ENCODE measurements around the gene EPHB6. TPM values are rescaled to one million over a fixed set of nuclear protein-coding genes. Genes with fewer than 3 reads are reported as not detected.
A peak's percentile ranks its signal among the peaks of the same experiment; 100 is the strongest.

The EPHB6 gene, protein sequence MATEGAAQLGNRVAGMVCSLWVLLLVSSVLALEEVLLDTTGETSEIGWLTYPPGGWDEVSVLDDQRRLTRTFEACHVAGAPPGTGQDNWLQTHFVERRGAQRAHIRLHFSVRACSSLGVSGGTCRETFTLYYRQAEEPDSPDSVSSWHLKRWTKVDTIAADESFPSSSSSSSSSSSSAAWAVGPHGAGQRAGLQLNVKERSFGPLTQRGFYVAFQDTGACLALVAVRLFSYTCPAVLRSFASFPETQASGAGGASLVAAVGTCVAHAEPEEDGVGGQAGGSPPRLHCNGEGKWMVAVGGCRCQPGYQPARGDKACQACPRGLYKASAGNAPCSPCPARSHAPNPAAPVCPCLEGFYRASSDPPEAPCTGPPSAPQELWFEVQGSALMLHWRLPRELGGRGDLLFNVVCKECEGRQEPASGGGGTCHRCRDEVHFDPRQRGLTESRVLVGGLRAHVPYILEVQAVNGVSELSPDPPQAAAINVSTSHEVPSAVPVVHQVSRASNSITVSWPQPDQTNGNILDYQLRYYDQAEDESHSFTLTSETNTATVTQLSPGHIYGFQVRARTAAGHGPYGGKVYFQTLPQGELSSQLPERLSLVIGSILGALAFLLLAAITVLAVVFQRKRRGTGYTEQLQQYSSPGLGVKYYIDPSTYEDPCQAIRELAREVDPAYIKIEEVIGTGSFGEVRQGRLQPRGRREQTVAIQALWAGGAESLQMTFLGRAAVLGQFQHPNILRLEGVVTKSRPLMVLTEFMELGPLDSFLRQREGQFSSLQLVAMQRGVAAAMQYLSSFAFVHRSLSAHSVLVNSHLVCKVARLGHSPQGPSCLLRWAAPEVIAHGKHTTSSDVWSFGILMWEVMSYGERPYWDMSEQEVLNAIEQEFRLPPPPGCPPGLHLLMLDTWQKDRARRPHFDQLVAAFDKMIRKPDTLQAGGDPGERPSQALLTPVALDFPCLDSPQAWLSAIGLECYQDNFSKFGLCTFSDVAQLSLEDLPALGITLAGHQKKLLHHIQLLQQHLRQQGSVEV
- polyA plus RNA-seq = 37.6 TPM

DNA sequence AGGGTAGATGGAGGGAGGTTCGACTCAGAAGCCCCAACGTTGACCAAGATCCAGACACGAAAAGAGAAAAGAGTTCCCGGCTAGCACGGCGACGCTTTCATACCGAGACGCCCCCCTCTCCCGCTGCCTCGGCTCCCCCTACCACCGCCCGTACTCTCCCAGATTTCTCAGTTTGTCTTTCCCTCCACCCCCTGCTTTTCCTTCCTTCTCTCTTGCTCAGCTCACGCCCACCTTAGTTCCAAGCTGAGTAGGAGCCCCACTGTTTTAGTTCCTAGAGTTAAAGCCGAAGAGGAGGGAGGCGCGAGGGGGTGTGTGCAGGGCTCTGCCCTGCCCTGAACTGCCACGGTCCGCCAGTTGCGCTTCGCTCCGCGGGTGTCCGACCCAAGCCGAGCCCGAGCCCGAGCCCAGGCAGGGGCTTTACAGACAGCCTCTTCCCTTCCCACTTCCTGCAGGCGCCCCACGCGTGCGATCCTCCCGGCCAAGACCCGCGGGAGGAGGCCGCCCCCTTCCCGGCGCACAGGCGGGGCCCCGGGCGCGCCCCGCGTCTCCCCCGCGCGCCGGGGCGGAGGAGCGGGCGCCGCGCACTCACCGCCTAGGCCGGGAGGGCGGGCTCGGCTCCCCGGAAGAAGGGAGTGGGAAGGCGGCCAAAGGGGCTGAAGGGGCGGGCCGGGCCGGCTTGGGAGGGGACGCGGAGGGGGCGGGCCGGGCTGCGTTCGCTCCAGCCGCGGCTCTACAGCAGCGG, at the start of gene EPHB6:
EPHB6 (plus strand) TSS at position 705 of the 742 bp plus-strand sequence. CDS start 8,152 bp downstream, outside the sequence.
- peak within 1 kb of the TSS; percentile 91 to 100 (median 99) for H3K4me3 Mint-ChIP-seq
- no peaks in the 10 kb centered on the region for H3K9me3 Mint-ChIP-seq
- peaks cover 1% of the 10 kb centered on the region for H3K27me3 Mint-ChIP-seq

DNA sequence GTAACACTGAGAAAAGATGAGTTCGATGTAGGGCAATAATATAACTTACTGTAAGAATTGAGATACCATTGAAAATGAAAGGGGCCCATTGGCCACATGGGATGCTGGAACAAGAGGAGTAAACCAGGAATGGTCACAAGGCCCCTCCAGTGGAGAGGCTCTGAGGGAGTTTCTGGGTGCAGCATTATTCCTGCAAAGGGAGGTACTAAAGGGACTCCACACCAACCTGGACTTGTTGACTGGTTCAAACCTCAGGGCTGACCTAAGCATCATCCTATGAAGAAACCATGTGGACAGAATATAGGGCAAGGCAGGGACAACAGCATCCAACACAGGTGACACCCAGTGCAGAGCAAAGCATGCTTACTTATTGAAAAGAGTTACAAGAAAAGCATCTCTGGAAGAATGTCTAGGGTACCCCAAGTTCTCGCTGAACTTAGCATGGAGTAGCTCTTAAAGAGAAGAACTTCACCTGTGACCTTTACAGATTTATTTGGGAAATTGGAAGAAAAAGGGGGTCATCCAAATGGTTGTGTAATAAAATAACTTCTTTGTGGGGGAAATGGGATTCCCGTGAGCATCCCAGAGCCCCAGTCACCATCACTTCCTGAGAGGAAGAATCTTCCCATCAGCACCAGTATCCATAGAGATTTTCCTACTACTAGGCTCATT, 49.4 kb upstream of the EPHB6 start:
- Mint-ChIP-seq H3K36me3 (peaks cover 16% of the 10 kb centered on the region), H3K27me3 (peaks cover 3% of the 10 kb centered on the region), H3K9me3 (peaks cover 0 to 2% (median 0%) of the 10 kb centered on the region in 3 donors)

More for the DNA sequence above, at the start of gene EPHB6:
- peaks cover 11 to 26% (median 17%) of the 10 kb centered on the region in 3 donors for H3K4me1 Mint-ChIP-seq
- H3K36me3 Mint-ChIP-seq = peaks cover 3% of the 10 kb centered on the region
- H3K27ac Mint-ChIP-seq = peak within 1 kb of the TSS; percentile 76 to 97 (median 96)

DNA sequence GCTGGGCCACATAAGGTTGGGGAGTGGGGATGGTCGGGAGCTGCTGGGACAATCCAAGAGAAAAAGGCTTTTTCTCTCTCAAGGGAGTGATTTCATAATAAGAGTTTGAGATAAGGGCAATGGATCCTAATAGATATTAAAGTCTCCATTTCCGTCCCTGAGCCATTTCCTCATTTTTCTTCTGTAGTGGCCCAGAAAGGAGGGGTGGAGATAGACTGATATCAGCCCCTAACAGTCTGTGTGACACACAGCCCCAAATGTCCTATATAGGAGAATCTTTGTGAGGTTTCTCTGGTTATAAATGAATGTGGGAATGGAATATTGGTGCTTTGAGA, 48.9 kb upstream of the EPHB6 start:
- Mint-ChIP-seq H3K4me1 (peaks cover 70 to 89% (median 79%) of the 10 kb centered on the region in 3 donors), H3K36me3 (peaks cover 11% of the 10 kb centered on the region), H3K27ac (peak overlapping the region; percentile 97 to 100 (median 97)), H3K9me3 (peaks cover 0 to 2% (median 0%) of the 10 kb centered on the region in 3 donors), H3K4me3 (peak overlapping the region in 2 of 4 donors; percentile 25 to 81), H3K27me3 (peaks cover 3% of the 10 kb centered on the region)

More for the DNA sequence above, 49.4 kb upstream of the EPHB6 start:
- Mint-ChIP-seq H3K4me1 (peaks cover 71 to 91% (median 75%) of the 10 kb centered on the region in 3 donors), H3K4me3 (peak overlapping the region in 2 of 4 donors; percentile 25 to 81), H3K27ac (peak overlapping the region; percentile 97 to 100 (median 97))

DNA sequence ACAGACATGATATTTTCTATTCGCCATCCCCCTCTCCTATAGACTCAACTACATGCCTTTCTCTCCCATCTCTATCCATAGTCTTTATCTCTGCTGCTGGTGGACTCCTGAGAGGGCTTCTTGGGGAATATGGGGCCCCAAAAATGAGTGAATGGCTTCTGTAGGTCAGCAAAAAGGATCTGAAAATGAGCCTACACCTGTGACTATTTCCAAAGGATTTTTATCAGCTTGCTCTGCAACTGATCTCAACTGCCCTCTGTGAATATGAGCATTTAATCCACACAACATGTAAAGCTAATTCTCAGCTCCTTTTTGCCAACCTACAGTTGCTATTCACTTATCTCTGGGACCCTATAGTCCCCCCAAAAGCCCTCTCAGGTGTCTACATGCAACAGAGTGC, 47.9 kb upstream of the EPHB6 start:
- H3K36me3 Mint-ChIP-seq = peaks cover 7% of the 10 kb centered on the region
- peaks cover 77 to 91% (median 87%) of the 10 kb centered on the region in 3 donors for H3K4me1 Mint-ChIP-seq
- H3K9me3 Mint-ChIP-seq = peaks cover 0 to 2% (median 0%) of the 10 kb centered on the region in 3 donors
- H3K27me3 Mint-ChIP-seq = peaks cover 3% of the 10 kb centered on the region
- peak overlapping the region; percentile 97 to 100 (median 97) for H3K27ac Mint-ChIP-seq
- H3K4me3 Mint-ChIP-seq = peak overlapping the region in 3 of 4 donors; percentile 28 to 81 (median 35)

DNA sequence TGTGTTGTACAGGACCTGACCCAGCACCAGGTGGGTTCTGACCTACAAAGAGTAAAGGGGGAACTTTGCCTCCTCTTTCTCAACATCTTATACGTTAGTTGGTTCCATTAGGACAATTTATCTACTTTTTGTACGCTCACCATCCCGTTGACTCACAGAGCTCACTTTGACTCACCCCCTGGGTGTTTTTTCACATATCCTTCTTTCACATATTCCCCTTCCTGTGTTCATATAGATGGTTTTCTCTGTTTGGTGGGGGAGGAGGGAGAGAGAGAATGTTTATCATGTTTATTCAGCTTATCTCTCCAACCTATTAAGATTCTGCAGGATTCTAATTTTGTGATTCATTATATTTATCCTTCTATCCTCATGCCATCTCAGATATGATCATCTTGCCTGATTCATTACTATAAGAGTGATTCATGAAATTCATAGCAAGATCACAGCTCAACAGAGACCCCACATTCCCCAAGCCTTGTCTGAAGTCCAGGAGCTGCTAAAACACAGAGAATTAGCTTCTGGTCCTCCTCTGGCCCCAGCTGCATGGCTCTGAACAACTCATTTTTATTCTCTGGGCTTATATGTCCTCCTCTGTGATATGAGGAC, 46.9 kb upstream of the EPHB6 start:
- H3K9me3 Mint-ChIP-seq = peaks cover 0 to 2% (median 0%) of the 10 kb centered on the region in 3 donors
- peak overlapping the region; percentile 97 to 100 (median 97) for H3K27ac Mint-ChIP-seq
- peaks cover 3% of the 10 kb centered on the region for H3K27me3 Mint-ChIP-seq
- H3K4me1 Mint-ChIP-seq = peaks cover 80 to 93% (median 92%) of the 10 kb centered on the region in 3 donors
- peak overlapping the region in 3 of 4 donors; percentile 81 to 90 (median 81) for H3K4me3 Mint-ChIP-seq
- H3K36me3 Mint-ChIP-seq = peaks cover 6% of the 10 kb centered on the region

DNA sequence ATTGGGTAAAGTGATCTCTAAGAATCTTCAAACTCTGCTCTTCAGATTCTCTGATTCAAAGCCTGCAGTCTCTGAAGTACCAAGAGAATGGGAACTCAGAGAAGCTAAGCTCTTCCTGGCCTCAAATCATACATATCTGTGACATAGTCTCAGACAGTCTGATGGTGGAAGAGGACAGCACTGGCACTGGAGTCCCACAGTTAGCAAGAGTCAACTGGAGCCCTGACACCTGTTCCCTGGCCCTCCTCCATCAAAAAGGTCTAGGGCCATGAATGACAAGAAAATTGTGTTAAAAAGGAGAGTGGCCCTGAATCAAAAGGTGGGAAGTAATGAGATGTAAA, 46.4 kb upstream of the EPHB6 start:
- H3K4me1 Mint-ChIP-seq = peaks cover 82 to 93% (median 90%) of the 10 kb centered on the region in 3 donors
- H3K9me3 Mint-ChIP-seq = peaks cover 0 to 2% (median 0%) of the 10 kb centered on the region in 3 donors
- peaks cover 3% of the 10 kb centered on the region for H3K27me3 Mint-ChIP-seq
- H3K27ac Mint-ChIP-seq = peak overlapping the region; percentile 97 to 100 (median 97)
- peaks cover 4% of the 10 kb centered on the region for H3K36me3 Mint-ChIP-seq
- H3K4me3 Mint-ChIP-seq = peak overlapping the region in 3 of 4 donors; percentile 81 to 90 (median 81)

DNA sequence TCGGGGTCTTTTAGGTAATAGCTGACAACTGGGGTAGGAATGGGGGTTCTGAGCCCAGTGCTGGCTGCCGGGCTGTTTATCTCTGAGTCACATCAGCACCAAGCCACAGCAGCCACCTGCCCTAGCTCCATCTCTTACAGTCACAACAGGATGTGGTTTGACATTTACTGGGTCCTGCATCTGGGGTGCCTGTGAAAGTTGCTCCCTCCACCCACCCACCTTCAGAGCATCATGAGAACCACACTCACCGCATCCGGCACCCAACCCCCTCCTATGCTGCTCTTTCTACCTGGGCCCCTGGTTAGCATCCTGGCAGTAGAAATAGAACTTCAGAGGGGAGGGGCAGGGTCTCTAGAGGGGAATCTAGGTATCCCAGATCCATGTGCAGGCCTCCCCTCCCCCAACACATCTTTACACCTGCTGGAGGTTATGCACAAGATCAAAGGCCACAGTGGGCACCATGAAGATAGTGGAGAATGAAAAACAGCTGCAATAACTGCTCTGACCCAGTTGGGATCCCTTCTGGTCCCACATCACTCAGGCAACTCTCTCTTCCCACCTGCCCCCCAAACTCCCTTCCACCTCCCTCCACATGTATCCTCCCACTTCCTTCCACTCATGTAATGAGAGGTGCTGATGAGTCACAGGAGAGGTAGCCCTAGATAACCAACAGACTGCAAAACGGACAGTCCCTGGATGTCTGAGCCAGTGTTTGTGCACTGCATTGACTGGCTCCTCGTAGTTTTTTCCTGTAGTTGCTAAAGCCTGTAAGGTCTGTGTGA, 45.9 kb upstream of the EPHB6 start:
- H3K4me3 Mint-ChIP-seq = peak overlapping the region; percentile 59 to 90 (median 81)
- H3K36me3 Mint-ChIP-seq = peaks cover 3% of the 10 kb centered on the region
- peaks cover 85 to 92% (median 91%) of the 10 kb centered on the region in 3 donors for H3K4me1 Mint-ChIP-seq
- peaks cover 3% of the 10 kb centered on the region for H3K27me3 Mint-ChIP-seq
- peaks cover 0 to 2% (median 0%) of the 10 kb centered on the region in 3 donors for H3K9me3 Mint-ChIP-seq
- H3K27ac Mint-ChIP-seq = peak overlapping the region; percentile 97 to 100 (median 97)

DNA sequence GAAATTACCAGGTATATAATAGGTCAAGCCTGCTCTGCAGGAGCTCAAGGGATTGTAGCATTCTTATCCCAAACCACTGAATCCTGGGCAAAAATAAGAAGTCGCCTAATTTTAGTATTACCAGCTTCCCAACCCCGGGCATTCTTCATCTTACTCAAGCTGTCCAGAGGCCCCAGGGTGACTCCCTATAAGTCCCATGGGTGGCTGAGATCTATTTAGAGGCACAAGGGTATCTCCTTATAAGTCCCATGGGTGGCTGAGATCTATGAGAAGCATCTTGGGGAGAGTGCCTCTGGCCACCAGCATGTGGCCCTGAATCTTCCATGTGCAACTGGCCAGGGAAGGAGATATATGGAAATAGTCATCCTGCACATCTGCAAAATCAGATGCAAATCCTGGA, 45.2 kb upstream of the EPHB6 start:
- Mint-ChIP-seq H3K9me3 (peaks cover 0 to 1% (median 0%) of the 10 kb centered on the region in 3 donors), H3K27ac (peak overlapping the region; percentile 97 to 100 (median 97)), H3K4me3 (peak overlapping the region; percentile 59 to 90 (median 81)), H3K4me1 (peaks cover 84 to 91% (median 91%) of the 10 kb centered on the region in 3 donors), H3K36me3 (peaks cover 3% of the 10 kb centered on the region), H3K27me3 (peaks cover 2% of the 10 kb centered on the region)

DNA sequence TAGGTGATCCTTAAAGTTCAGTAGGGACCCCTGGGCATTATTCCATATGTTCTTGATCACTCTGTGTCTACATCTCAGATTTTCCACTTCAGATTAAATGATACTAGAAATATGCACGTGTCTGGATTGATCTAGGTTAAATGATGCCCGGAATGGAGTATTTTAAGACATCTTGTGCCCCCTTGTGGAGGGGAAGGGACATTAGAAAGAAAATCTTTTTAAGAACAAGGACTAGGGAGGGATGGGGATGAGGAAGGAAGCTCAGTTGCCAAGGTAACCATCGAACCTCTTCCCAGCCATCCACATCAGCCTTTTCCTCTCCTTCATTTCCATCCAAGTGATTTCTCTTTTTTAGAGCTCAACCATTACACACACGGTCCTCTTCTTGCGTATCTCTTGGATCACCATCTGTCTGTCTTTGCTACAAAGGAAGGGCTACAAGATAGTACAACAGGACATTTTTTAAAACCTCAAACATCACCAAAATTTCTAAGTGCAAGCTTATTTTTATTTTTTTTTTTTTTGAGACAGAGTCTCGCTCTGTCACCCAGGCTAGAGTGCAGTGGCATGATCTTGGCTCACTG, 43.6 kb upstream of the EPHB6 start:
- peaks cover 3% of the 10 kb centered on the region for H3K36me3 Mint-ChIP-seq
- peak overlapping the region; percentile 14 to 81 (median 68) for H3K4me3 Mint-ChIP-seq
- no peaks in the 10 kb centered on the region for H3K9me3 Mint-ChIP-seq
- H3K27ac Mint-ChIP-seq = peak overlapping the region; percentile 95 to 100 (median 97)
- H3K27me3 Mint-ChIP-seq = peaks cover 1% of the 10 kb centered on the region
- peaks cover 76 to 84% (median 77%) of the 10 kb centered on the region in 3 donors for H3K4me1 Mint-ChIP-seq

DNA sequence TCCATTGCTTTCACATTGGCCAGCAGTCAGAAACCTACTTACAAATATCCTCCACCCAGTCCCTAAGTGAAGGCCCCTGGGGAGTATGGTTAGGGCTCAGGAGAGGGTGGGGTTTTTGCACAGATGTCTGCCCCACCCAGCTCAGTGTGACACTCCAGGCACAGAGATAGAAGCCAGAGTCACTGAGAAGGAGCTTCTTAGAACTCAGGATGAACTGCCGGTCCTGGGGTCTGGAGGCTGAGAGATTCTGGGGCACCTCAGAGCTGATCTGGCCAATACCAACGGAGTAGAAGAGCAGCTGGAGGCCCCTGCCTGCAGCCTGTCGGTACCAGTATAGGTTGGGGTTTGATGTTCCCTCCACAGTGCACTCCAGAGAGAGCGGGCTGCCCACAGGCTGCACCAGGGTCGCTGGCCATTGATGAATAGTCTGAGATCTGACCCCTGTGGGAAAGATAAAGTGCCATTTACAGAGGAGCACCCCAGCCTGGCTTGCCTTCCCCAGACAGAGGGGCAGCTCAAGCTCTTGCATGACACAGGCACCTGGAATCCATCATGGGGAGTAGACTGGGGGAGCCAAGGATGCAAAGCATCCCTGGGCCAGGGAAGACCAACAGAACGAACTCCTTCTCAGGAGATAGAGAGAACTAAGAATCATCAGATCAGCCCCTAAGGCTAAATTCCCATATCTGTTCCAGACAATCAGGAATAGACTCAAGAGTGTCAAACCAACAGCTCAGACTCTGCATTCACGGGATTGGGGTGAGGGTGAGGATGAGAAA, 42.2 kb upstream of the EPHB6 start:
- peak overlapping the region; percentile 95 to 100 (median 97) for H3K27ac Mint-ChIP-seq
- peak overlapping the region; percentile 84 to 93 (median 90) for H3K4me3 Mint-ChIP-seq
- H3K9me3 Mint-ChIP-seq = no peaks in the 10 kb centered on the region
- peaks cover 62 to 71% (median 65%) of the 10 kb centered on the region in 3 donors for H3K4me1 Mint-ChIP-seq
- no peaks in the 10 kb centered on the region for H3K27me3 Mint-ChIP-seq
- H3K36me3 Mint-ChIP-seq = peaks cover 9% of the 10 kb centered on the region

DNA sequence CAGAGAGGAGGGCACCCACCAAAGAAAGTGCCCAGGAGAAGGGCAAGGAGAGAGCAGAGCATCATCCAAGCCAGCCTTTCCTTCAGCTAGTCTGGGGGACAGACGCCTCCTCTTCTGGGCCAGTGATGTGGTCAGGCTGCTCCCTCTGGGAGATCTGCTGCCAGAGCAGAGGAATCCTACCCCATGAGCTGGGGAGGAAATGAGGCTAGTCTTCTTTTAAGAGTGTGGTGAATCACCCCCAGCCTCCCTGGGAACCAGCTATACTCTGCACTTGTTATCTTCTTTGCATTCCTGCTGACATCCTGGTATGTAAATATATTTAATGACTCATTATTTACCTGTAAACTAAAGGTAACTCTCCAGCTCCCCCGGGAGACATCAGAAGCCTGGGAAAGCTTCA, 41.6 kb upstream of the EPHB6 start:
- no peaks in the 10 kb centered on the region for H3K27me3 Mint-ChIP-seq
- H3K4me1 Mint-ChIP-seq = peaks cover 56 to 65% (median 59%) of the 10 kb centered on the region in 3 donors
- H3K9me3 Mint-ChIP-seq = no peaks in the 10 kb centered on the region
- H3K27ac Mint-ChIP-seq = peak overlapping the region; percentile 95 to 100 (median 97)
- peaks cover 10% of the 10 kb centered on the region for H3K36me3 Mint-ChIP-seq
- H3K4me3 Mint-ChIP-seq = peak overlapping the region; percentile 84 to 93 (median 90)

DNA sequence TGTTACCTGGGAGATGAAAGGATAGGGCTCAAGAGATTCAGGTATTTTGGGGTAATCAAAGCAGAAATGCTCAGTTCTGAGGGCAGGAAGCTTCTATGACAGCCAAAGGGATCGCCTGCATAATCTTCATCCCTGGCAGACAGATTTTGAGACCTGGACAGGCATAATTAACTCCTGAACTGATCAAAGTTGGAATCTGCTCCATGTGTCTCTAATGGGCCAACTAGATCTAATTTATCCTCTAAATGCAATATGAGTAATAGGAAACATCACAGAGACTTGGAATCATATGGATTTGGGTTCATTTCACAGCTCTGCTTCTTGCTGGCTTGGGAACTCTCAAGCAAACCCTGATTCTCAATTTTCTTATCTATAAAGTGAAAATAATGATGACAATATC, 41.2 kb upstream of the EPHB6 start:
- peak overlapping the region; percentile 84 to 93 (median 90) for H3K4me3 Mint-ChIP-seq
- H3K36me3 Mint-ChIP-seq = peaks cover 12% of the 10 kb centered on the region
- peaks cover 52 to 62% (median 54%) of the 10 kb centered on the region in 3 donors for H3K4me1 Mint-ChIP-seq
- H3K27ac Mint-ChIP-seq = peak overlapping the region in 2 of 3 donors; percentile 95 to 97
- peaks cover under 1% of the 10 kb centered on the region for H3K27me3 Mint-ChIP-seq
- no peaks in the 10 kb centered on the region for H3K9me3 Mint-ChIP-seq

Data from IgD-negative memory B cell (primary cell).